Keratinocyte (primary cell): Measurements from ENCODE around the gene CARMIL1. TPM values are rescaled to one million over a fixed set of nuclear protein-coding genes. Genes with fewer than 3 reads are reported as not detected.

Experiments used
- DNase-seq: peaks from one replicate; pipeline ENCODE4 v3.0.0-alpha.2; 2011; ENCODE audit warnings: low read depth, missing footprints, low spot score
- FAIRE-seq: peaks from 2 replicates; lab custom pipeline; 2011; peaks lifted over from hg19 to GRCh38; lab: Jason Lieb, UNC
- H2AFZ ChIP-seq: 2 replicates; pipeline ENCODE4 v1.6.0; 2012; ENCODE audit warnings: low read length, control low read depth, inconsistent platforms; ENCODE audit not compliant: control insufficient read depth
- H3K27ac ChIP-seq: 2 replicates; pipeline ENCODE4 v1.5.1; 2011; ENCODE audit warnings: low read length; ENCODE audit not compliant: control insufficient read depth, insufficient read depth
- H3K27me3 ChIP-seq: 3 replicates; pipeline ENCODE4 v1.6.0; 2011; ENCODE audit warnings: low read length; ENCODE audit not compliant: control insufficient read depth, insufficient read depth; ENCODE audit errors: extremely low read depth
- H3K36me3 ChIP-seq, 2 experiments: 2 replicates in 1 of 2; 3 replicates in 1 of 2; pipeline ENCODE4 v1.5.1; 2011; ENCODE audit warnings: low read length in 2 of 2, mild to moderate bottlenecking in 1 of 2; ENCODE audit not compliant: control insufficient read depth in 2 of 2, insufficient read depth in 2 of 2; ENCODE audit errors: extremely low read depth in 1 of 2
- H3K4me1 ChIP-seq: 3 replicates; pipeline ENCODE4 v1.5.1; 2011; ENCODE audit warnings: low read length; ENCODE audit not compliant: control insufficient read depth, insufficient read depth; ENCODE audit errors: extremely low read depth
- H3K4me2 ChIP-seq: 3 replicates; pipeline ENCODE4 v1.6.0; 2011; ENCODE audit warnings: low read depth, low read length; ENCODE audit not compliant: control insufficient read depth, insufficient read depth; ENCODE audit errors: extremely low read depth
- H3K4me3 ChIP-seq, 3 experiments: fragments of 200-600 bp in 1 of 3; sonication (generic) in 1 of 3; 2 replicates in 2 of 3; 3 replicates in 1 of 3; pipeline ENCODE4 v1.5.1; 2011 to 2016; ENCODE audit warnings: low read length in 3 of 3, mild to moderate bottlenecking in 3 of 3, control low read depth in 2 of 3, inconsistent platforms in 1 of 3, low read depth in 1 of 3, mixed read lengths in 1 of 3, mixed run types in 1 of 3, moderate library complexity in 1 of 3; ENCODE audit not compliant: control insufficient read depth in 2 of 3, insufficient read depth in 2 of 3; ENCODE audit errors: extremely low read depth in 1 of 3
- H3K79me2 ChIP-seq: 2 replicates; pipeline ENCODE4 v1.6.0; 2012; ENCODE audit warnings: low read length; ENCODE audit not compliant: control insufficient read depth, insufficient read depth
- H3K9ac ChIP-seq: 3 replicates; pipeline ENCODE4 v1.6.0; 2011; ENCODE audit warnings: low read length; ENCODE audit not compliant: control insufficient read depth, insufficient read depth; ENCODE audit errors: extremely low read depth
- H3K9me1 ChIP-seq: 3 replicates; pipeline ENCODE4 v1.6.0; 2011; ENCODE audit warnings: low read length; ENCODE audit not compliant: control insufficient read depth, insufficient read depth; ENCODE audit errors: extremely low read depth
- H3K9me3 ChIP-seq: 2 replicates; pipeline ENCODE4 v1.5.1; 2012; ENCODE audit warnings: low read depth, low read length; ENCODE audit not compliant: control insufficient read depth
- H4K20me1 ChIP-seq: 3 replicates; pipeline ENCODE4 v1.6.0; 2011; ENCODE audit warnings: low read length; ENCODE audit not compliant: control insufficient read depth, insufficient read depth; ENCODE audit errors: extremely low read depth
- CTCF ChIP-seq, 3 experiments: IDR thresholded peaks in 1 of 3; conservative IDR thresholded peaks in 1 of 3; optimal IDR thresholded peaks in 1 of 3; 2 replicates in 2 of 3; 3 replicates in 1 of 3; pipeline versions ENCODE3 to v1.5.1; 2011; ENCODE audit warnings: low read length in 3 of 3, mild to moderate bottlenecking in 3 of 3, moderate library complexity in 2 of 3, control low read depth in 1 of 3, inconsistent platforms in 1 of 3; ENCODE audit not compliant: insufficient read depth in 2 of 3; ENCODE audit errors: extremely low read depth in 1 of 3
- EZH2 ChIP-seq: IDR thresholded peaks from one replicate; pipeline ENCODE4 v1.6.1; 2012; ENCODE audit warnings: inconsistent platforms, mild to moderate bottlenecking, low read length, moderate library complexity
- dilution Hi-C: fragments of 300-500 bp; cut with MboI; formaldehyde crosslinking; loops from one replicate; pipeline ENCODE4 v1.7.0; 2020; ENCODE audit warnings: low sequenced_read_pairs; ENCODE audit not compliant: extremely low pct_ligation_motif_present
- polyA plus RNA-seq, 5 experiments: library from polyadenylated mRNA; depleted of rRNA in 3 of 5; stranded (reverse) in 3 of 5; stranded (forward) in 1 of 5; unstranded in 1 of 5; fragments of >200 nt; gene quantifications; 1 replicate in 1 of 5; 2 replicates in 3 of 5; 3 replicates in 1 of 5; pipeline versions ENCODE4 v1.2.1 to v1.2.3, GENCODE V29; 2011 to 2012; ENCODE audit warnings: missing spikeins in 2 of 5, low read depth in 1 of 5, low replicate concordance in 1 of 5

CARMIL1 gene
- polyA plus RNA-seq, 1 donor (not counting 4 experiments of a cell fraction or from before 2014, with no cell fraction given): 18.9 TPM

DNA sequence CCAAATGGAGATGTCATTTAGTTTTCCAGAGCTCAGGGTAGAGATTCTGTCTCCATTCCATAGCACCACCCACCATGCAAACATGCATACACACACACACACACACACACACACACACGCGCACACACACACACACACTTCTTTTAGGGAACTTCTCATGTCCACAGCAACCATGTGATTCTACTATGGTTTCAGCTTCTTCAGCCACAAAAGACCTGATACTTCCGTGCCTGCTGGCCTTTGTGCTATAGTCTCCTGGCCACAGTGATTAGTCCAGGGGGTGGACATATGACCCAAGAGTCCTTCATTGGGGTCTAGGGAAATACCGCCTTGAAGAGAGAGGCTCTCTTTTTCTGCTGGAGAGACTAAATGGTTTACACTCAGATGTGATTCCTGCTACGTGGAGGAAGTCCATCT, 53.5 kb downstream of the CARMIL1 start:
- Histone ChIP-seq H4K20me1 (peaks cover 5% of the 10 kb centered on the region), H3K9ac (no peak overlapping the region), H3K4me3 (no peak overlapping the region), H3K4me1 (peaks cover 6% of the 10 kb centered on the region), H3K9me1 (no peaks in the 10 kb centered on the region), H2AFZ (no peak overlapping the region), H3K27me3 (no peaks in the 10 kb centered on the region), H3K79me2 (peaks cover 53% of the 10 kb centered on the region), H3K36me3 (no peaks in the 10 kb centered on the region), H3K9me3 (no peaks in the 10 kb centered on the region), H3K4me2 (no peak overlapping the region), H3K27ac (no peak overlapping the region)
- FAIRE-seq (no peak), DNase-seq (no peak)
- TF ChIP-seq EZH2 (no peak), CTCF (optimal IDR thresholded peaks at IDR 0.05 in 1 of 3, IDR thresholded peaks at IDR 0.05 in 1 of 3, conservative IDR thresholded peaks at IDR 0.05 in 1 of 3; ENCODE audit: extremely low read depth in 1 of 3, insufficient read depth in 2 of 3, low read length in 3 of 3) (no peak)
- dilution Hi-C loops: no loop called here

- Histone ChIP-seq H3K79me2 (peaks cover 51% of the 10 kb centered on the region), H3K4me2 (no peak overlapping the region)
Observed at GRCh38 chr6:25333471-25333870, 54.3 kb downstream of the CARMIL1 start.

More at GRCh38 chr6:25333471-25333870, 54.3 kb downstream of the CARMIL1 start:
- Histone ChIP-seq H3K27me3 (no peaks in the 10 kb centered on the region), H3K9ac (no peak overlapping the region), H3K4me1 (peaks cover 6% of the 10 kb centered on the region), H3K27ac (no peak overlapping the region), H3K9me3 (no peaks in the 10 kb centered on the region), H3K36me3 (no peaks in the 10 kb centered on the region), H4K20me1 (peaks cover 5% of the 10 kb centered on the region), H3K4me3 (no peak overlapping the region), H2AFZ (no peak overlapping the region), H3K9me1 (no peaks in the 10 kb centered on the region)
- TF ChIP-seq EZH2 (no peak), CTCF (optimal IDR thresholded peaks at IDR 0.05 in 1 of 3, IDR thresholded peaks at IDR 0.05 in 1 of 3, conservative IDR thresholded peaks at IDR 0.05 in 1 of 3; ENCODE audit: extremely low read depth in 1 of 3, insufficient read depth in 2 of 3, low read length in 3 of 3) (no peak)
- FAIRE-seq (no peak), DNase-seq (no peak)
- dilution Hi-C loops: no loop called here
